Bronchial epithelial cell (primary cell): ENCODE results near the gene GIMAP2. TPM values are rescaled to one million over a fixed set of nuclear protein-coding genes. Genes with fewer than 3 reads are reported as not detected.
"Not testable (repeated sequence)": the region's sequence is repeated elsewhere in the genome, so short reads cannot be mapped to it uniquely, and the experiment has no call there.

Experiments used
- DNase-seq: peaks from one replicate; pipeline ENCODE4 v3.0.0-alpha.2; 2010; ENCODE audit warnings: low read depth
- FAIRE-seq: peaks from 2 replicates; lab custom pipeline; 2011; peaks lifted over from hg19 to GRCh38; lab: Jason Lieb, UNC
- H3K27me3 ChIP-seq: 2 replicates; pipeline ENCODE4 v1.5.1; 2011; ENCODE audit warnings: low read length; ENCODE audit not compliant: control insufficient read depth, insufficient read depth
- H3K36me3 ChIP-seq: 2 replicates; pipeline ENCODE4 v1.5.1; 2011; ENCODE audit warnings: low read length; ENCODE audit not compliant: control insufficient read depth, insufficient read depth
- H3K4me3 ChIP-seq: 2 replicates; pipeline ENCODE4 v1.5.1; 2011; ENCODE audit warnings: mild to moderate bottlenecking, low read depth, low read length, control low read depth
- CTCF ChIP-seq: IDR thresholded peaks from 2 replicates; pipeline ENCODE4 v1.5.1; 2011; ENCODE audit warnings: mild to moderate bottlenecking, moderate library complexity, low read length, control low read depth, inconsistent platforms; ENCODE audit not compliant: insufficient read depth, severe bottlenecking
- total RNA-seq: library from RNA; depleted of rRNA; stranded (reverse); fragments of >200 nt; gene quantifications from 2 replicates; pipeline ENCODE4 v1.2.1, GENCODE V29; 2014

The GIMAP2 gene
- total RNA-seq, 1 donor from 2014 or later: 0.26 TPM

- no peak for FAIRE-seq
- no peak for DNase-seq
- no peak for TF ChIP-seq CTCF
- Histone ChIP-seq H3K4me3 (no peak overlapping the region), H3K36me3 (no peaks in the 10 kb centered on the region), H3K27me3 (no peaks in the 10 kb centered on the region)
Observed at GRCh38 chr7:150675714-150676113, 9.8 kb upstream of the GIMAP2 start.

- H3K4me3 ChIP-seq, H3K36me3 ChIP-seq, DNase-seq, H3K27me3 ChIP-seq, FAIRE-seq: not testable (repeated sequence)
Observed at GRCh38 chr7:150676276-150676675, 9.2 kb upstream of the GIMAP2 start.

- not testable (repeated sequence) for H3K4me3 ChIP-seq, FAIRE-seq, H3K27me3 ChIP-seq, DNase-seq, H3K36me3 ChIP-seq
Observed at GRCh38 chr7:150676854-150677253, 8.7 kb upstream of the GIMAP2 start.

GRCh38 chr7:150678601-150679000 lies 6.9 kb upstream of the GIMAP2 start:
- DNase-seq, H3K27me3 ChIP-seq, H3K4me3 ChIP-seq, H3K36me3 ChIP-seq, FAIRE-seq: not testable (repeated sequence)

GRCh38 chr7:150680364-150680763 lies 5.1 kb upstream of the GIMAP2 start:
- not testable (repeated sequence) for H3K4me3 ChIP-seq, H3K27me3 ChIP-seq, H3K36me3 ChIP-seq, FAIRE-seq, DNase-seq

GRCh38 chr7:150686030-150686631 lies 625 bp downstream of the GIMAP2 start:
- TF ChIP-seq CTCF: no peak
- FAIRE-seq (no peak), DNase-seq (peak; percentile 4)
- no peaks in the 10 kb centered on the region for H3K36me3 ChIP-seq
- H3K4me3 ChIP-seq: peak overlapping the region; percentile 15
- no peaks in the 10 kb centered on the region for H3K27me3 ChIP-seq

- no peaks in the 10 kb centered on the region for H3K27me3 ChIP-seq
- H3K36me3 ChIP-seq: no peaks in the 10 kb centered on the region
- no peak for TF ChIP-seq CTCF
- FAIRE-seq (no peak), DNase-seq (no peak)
- H3K4me3 ChIP-seq: no peak overlapping the region
Observed at GRCh38 chr7:150688630-150689029, 3.1 kb downstream of the GIMAP2 start.

GRCh38 chr7:150695654-150696053 lies 10.1 kb downstream of the GIMAP2 start:
- H3K27me3 ChIP-seq: no peaks in the 10 kb centered on the region
- no peak overlapping the region for H3K4me3 ChIP-seq
- DNase-seq: no peak
- no peak for TF ChIP-seq CTCF
- no peak for FAIRE-seq
- no peaks in the 10 kb centered on the region for H3K36me3 ChIP-seq
